Prostate gland (tissue), 2 donors: ENCODE measurements around the gene GABARAPL1. TPM values are rescaled to one million over a fixed set of nuclear protein-coding genes. Genes with fewer than 3 reads are reported as not detected.

Experiments used
- DNase-seq: peaks from one replicate; pipeline ENCODE4 v3.0.0-alpha.2; 2019; ENCODE audit warnings: low spot score
- H3K27ac ChIP-seq, 2 donors: fragments of 200-600 bp; sonication (generic); 2 replicates each; pipeline ENCODE4 v1.5.1; 2017 to 2019
- H3K27me3 ChIP-seq: fragments of 200-600 bp; sonication (generic); replicated peaks from 2 replicates; pipeline ENCODE4 v1.5.1; 2019; ENCODE audit not compliant: insufficient read depth
- H3K36me3 ChIP-seq, 2 donors: fragments of 200-600 bp; sonication (generic); 1 replicate in 1 of 2; 2 replicates in 1 of 2; pipeline versions ENCODE4 v1.5.1 to v1.8.1; 2017 to 2019
- H3K4me1 ChIP-seq: fragments of 200-600 bp; sonication (generic); replicated peaks from 2 replicates; pipeline ENCODE4 v1.5.1; 2019
- H3K4me3 ChIP-seq, 2 donors: fragments of 200-600 bp; sonication (generic); 2 replicates each; pipeline ENCODE4 v1.5.1; 2017 to 2019
- H3K9me3 ChIP-seq: fragments of 200-600 bp; sonication (generic); 2 replicates; pipeline ENCODE4 v1.5.1; 2017
- POLR2A ChIP-seq: fragments of 450-650 bp; IDR thresholded peaks from one replicate; pipeline ENCODE4 v1.6.1; 2016; ENCODE audit warnings: antibody characterized with exemption, mild to moderate bottlenecking
- POLR2AphosphoS5 ChIP-seq: sonication (generic); formaldehyde crosslinking; IDR thresholded peaks from one replicate; pipeline ENCODE4 v1.6.1; 2017; ENCODE audit warnings: antibody characterized with exemption
- WGBS: methylation state at CpG from one replicate; pipeline ENCODE4 v1.1.5; 2018; 5-methylcytosine and 5-hydroxymethylcytosine counted together
- intact Hi-C: fragments of 100-400 bp; cut with DNase I; formaldehyde crosslinking; loops from one replicate; pipeline ENCODE4 v1.14.2; 2022
- total RNA-seq, 2 donors: library from RNA; depleted of rRNA; stranded (reverse); fragments of >200 nt; gene quantifications; one replicate each; pipeline ENCODE4 v1.1.0, GENCODE V29; 2016
- TF ChIP-seq, protein P1 (sequence below), 4 experiments: fragments of 200-600 bp in 2 of 4; fragments of 450-650 bp in 2 of 4; sonication (generic) in 2 of 4; IDR thresholded peaks; 1 replicate in 3 of 4; 2 replicates in 1 of 4; pipeline ENCODE4 v1.5.1; 2016 to 2019; ENCODE audit warnings: antibody characterized with exemption in 4 of 4, mild to moderate bottlenecking in 2 of 4, moderate library complexity in 2 of 4

Gene GABARAPL1
- total RNA-seq, 2 donors from 2014 or later, result 78.2 to 95.9 TPM

- DNase-seq, result no peak
- intact Hi-C loops, result no loop called here
- 86% methylated on average over 5 of the region's 5 CpGs for WGBS
Measured at GRCh38 chr12:10170216-10170615, 42.5 kb upstream of the GABARAPL1 start.

DNA sequence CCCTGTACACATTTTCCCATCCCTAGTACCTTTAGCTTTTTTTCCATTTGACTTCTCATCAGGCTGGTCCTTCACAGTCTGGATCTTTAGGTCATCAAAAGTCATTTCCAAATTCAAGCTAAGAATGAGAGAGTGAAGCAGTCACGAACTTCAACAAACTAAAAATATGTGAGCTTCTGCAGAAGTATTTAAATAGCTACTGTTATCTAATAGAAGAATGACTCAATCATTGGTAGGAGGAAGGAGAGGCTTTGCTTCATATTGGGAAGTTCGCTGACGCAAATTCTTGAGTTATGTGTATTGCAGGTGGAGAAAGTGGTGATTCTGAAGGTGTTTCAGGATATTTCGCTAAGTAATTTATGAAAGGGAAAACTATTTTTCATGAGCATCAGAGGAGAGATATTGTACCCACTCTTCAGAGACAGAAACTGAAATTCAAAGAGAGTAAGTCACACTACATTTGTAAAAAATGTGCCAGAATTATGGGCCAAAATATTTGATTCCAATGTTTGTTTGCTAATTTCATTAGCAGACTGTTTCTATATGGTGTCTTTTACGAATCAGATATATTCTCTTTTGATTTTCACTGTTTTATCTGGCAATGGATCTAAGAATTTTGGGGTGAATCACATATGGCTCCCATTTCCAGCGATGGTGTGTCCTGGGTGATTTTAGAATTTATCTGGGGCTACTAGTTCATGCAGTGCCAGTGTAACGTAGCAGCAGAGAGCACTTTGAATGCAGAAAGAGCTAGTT lies 40.5 kb upstream of the GABARAPL1 start, which contains the start of gene OLR1:
Gene OLR1, minus strand, starts transcription at position 160 of the 756 bp plus-strand sequence. Its CDS starts 55 bp downstream, at position 105.
- TF ChIP-seq POLR2A, result no peak
- TF ChIP-seq, protein P1, sequence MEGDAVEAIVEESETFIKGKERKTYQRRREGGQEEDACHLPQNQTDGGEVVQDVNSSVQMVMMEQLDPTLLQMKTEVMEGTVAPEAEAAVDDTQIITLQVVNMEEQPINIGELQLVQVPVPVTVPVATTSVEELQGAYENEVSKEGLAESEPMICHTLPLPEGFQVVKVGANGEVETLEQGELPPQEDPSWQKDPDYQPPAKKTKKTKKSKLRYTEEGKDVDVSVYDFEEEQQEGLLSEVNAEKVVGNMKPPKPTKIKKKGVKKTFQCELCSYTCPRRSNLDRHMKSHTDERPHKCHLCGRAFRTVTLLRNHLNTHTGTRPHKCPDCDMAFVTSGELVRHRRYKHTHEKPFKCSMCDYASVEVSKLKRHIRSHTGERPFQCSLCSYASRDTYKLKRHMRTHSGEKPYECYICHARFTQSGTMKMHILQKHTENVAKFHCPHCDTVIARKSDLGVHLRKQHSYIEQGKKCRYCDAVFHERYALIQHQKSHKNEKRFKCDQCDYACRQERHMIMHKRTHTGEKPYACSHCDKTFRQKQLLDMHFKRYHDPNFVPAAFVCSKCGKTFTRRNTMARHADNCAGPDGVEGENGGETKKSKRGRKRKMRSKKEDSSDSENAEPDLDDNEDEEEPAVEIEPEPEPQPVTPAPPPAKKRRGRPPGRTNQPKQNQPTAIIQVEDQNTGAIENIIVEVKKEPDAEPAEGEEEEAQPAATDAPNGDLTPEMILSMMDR (IDR thresholded peaks at IDR 0.05), result no peak
- no peak for TF ChIP-seq POLR2AphosphoS5
- 80% methylated on average over 7 of the region's 7 CpGs for WGBS
- no peaks in the 10 kb centered on the region for H3K4me1 ChIP-seq
- no peak within 1 kb of the TSS for H3K4me3 ChIP-seq
- H3K36me3 ChIP-seq, result no peaks in the 10 kb centered on the region
- intact Hi-C loops, result no loop called here
- no peak for DNase-seq
- no peak within 1 kb of the TSS for H3K27ac ChIP-seq
- no peaks in the 10 kb centered on the region for H3K9me3 ChIP-seq
- H3K27me3 ChIP-seq, result no peaks in the 10 kb centered on the region

More at GRCh38 chr12:10170216-10170615, 42.5 kb upstream of the GABARAPL1 start:
- no peak for TF ChIP-seq POLR2A
- TF ChIP-seq, protein P1 (IDR thresholded peaks at IDR 0.05), result no peak
- no peak overlapping the region for H3K4me3 ChIP-seq
- H3K27me3 ChIP-seq, result no peaks in the 10 kb centered on the region
- no peaks in the 10 kb centered on the region for H3K36me3 ChIP-seq
- no peaks in the 10 kb centered on the region for H3K4me1 ChIP-seq
- no peaks in the 10 kb centered on the region for H3K9me3 ChIP-seq
- H3K27ac ChIP-seq, result no peak overlapping the region

- Histone ChIP-seq H3K36me3 (no peaks in the 10 kb centered on the region), H3K9me3 (no peaks in the 10 kb centered on the region), H3K4me3 (no peak overlapping the region), H3K27me3 (no peaks in the 10 kb centered on the region), H3K27ac (no peak overlapping the region), H3K4me1 (no peaks in the 10 kb centered on the region)
- intact Hi-C loops, result no loop called here
- no peak for DNase-seq
- 86% methylated on average over 2 of the region's 2 CpGs for WGBS
- no peak for TF ChIP-seq POLR2AphosphoS5
- no peak for TF ChIP-seq POLR2A
- TF ChIP-seq, protein P1 (IDR thresholded peaks at IDR 0.05), result no peak
Measured at GRCh38 chr12:10174986-10175614, 37.6 kb upstream of the GABARAPL1 start.

DNA sequence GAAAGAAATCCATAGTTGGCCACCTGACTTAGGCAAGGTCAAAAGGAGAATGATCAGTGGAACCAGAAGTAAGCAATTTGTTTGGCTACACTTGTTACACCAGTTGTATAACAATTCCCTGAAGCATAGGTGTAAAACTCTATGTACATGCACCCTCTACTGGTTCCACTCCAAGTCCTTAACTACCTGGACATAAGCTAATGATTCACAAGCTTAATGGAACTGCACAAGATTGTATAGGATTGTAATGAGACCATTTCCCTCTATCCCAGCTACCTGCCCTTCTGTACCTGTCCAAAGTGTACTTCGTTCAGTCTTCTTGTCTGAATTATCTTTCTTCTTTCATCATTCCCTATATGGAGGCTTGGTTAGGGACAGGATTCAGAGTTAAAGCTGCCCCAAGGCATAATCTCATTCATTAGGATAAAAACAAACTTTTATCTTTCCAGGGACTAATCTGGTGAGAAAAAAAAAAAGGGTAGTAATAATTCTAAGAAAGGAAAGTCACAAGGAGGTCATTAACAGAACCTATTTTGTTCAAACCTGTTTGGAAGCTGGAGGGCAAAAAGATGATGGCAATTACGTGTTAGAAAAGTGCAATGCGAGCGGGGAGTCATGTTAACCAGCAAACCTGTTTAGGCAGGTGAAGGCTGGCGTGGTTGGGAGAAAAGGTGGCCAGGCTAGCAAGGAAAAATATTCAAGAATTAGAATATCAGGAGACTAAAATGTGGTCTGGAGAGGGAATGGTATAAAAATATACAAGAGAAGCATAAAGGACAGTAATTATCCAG lies 36.6 kb upstream of the GABARAPL1 start:
- H3K4me1 ChIP-seq, result no peaks in the 10 kb centered on the region
- DNase-seq, result peak; percentile 29
- intact Hi-C loops, result no loop called here
- no peak overlapping the region for H3K4me3 ChIP-seq
- TF ChIP-seq POLR2A (no peak), POLR2AphosphoS5 (no peak)
- TF ChIP-seq, protein P1 (IDR thresholded peaks at IDR 0.05), result no peak
- no peaks in the 10 kb centered on the region for H3K36me3 ChIP-seq
- H3K27ac ChIP-seq, result no peak overlapping the region
- H3K27me3 ChIP-seq, result no peaks in the 10 kb centered on the region
- WGBS, result 46% methylated on average over 5 of the region's 5 CpGs
- H3K9me3 ChIP-seq, result no peaks in the 10 kb centered on the region
